Measurements from ENCODE around the gene FUT4. TPM values are rescaled to one million over a fixed set of nuclear protein-coding genes. Genes with fewer than 3 reads are reported as not detected.
"Not testable (repeated sequence)": the region's sequence is repeated elsewhere in the genome, so short reads cannot be mapped to it uniquely, and the experiment has no call there.

FUT4 gene
- 7.2 TPM for total RNA-seq

- peak; percentile 94 for DNase-seq (ENCODE audit: low spot score)
- peak; percentile 97 for ATAC-seq
- intact Hi-C loops (cut with DNase I), result no loop called here
These were observed at the start of gene FUT4 for GRCh38 chr11:94543695-94544645. Gene FUT4 (plus strand): TSS chr11:94543921. CDS start chr11:94544134, 213 bp downstream.

- intact Hi-C loops (cut with DNase I), result no loop called here
- no peak for DNase-seq (ENCODE audit: low spot score)
These were observed 49.5 kb upstream of the FUT4 start for GRCh38 chr11:94494126-94494680.

DNA sequence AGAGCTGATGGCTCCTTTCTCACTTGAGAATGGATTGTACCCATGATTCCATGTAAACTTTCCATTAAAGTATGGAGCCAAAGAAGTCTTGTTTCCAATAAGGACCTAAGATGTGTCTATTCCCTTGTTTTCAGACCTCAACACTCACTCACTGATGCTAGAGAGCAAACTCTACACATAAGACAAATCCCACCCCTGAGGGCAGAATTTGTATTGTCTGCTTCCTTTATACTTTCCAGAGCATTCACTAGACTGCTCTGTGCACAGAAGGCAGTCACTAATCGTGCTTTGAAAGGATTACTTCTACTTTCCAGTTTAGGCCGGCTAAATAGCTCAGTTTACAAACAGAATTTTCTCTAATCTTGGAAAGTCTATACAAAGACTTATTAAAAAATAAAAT, 43.5 kb upstream of the FUT4 start:
- DNase-seq (ENCODE audit: low spot score), result no peak
- no peak for ATAC-seq
- intact Hi-C loops (cut with DNase I), result no loop called here

More at GRCh38 chr11:94494126-94494680, 49.5 kb upstream of the FUT4 start:
- ATAC-seq, result peak; percentile 77

GRCh38 chr11:94501522-94501921, 42.2 kb upstream of the FUT4 start:
- DNase-seq (ENCODE audit: low spot score) (no peak), ATAC-seq (no peak)
- intact Hi-C loops (cut with DNase I), result no loop called here

DNA sequence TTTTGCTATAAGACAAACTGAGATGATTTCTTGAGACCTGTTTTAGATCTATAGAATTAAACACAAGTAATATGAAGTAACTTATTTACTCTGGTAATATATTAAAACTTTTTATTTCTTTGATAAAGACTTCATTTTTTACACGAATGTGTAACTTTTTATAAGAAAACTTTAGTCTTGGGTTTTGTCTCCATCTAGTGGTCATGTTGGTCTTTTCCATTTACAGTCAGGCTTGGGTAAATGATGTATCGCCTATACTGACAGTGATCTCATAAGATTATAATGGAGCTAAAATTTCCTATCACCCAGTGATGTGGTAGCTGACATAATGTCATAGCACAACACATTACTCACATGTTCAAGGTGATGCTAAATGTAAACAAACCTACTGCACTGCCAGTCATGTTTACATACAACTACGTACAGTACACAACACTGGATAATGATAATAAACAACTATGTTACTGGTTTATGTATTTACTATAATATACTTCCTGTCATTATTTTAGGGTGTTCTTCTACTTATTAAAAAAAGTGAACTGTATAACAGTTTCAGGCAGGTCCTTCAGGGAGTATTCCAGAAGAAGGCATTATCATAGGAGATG, 38.9 kb upstream of the FUT4 start:
- DNase-seq (ENCODE audit: low spot score), result no peak
- intact Hi-C loops (cut with DNase I), result no loop called here
- no peak for ATAC-seq

DNA sequence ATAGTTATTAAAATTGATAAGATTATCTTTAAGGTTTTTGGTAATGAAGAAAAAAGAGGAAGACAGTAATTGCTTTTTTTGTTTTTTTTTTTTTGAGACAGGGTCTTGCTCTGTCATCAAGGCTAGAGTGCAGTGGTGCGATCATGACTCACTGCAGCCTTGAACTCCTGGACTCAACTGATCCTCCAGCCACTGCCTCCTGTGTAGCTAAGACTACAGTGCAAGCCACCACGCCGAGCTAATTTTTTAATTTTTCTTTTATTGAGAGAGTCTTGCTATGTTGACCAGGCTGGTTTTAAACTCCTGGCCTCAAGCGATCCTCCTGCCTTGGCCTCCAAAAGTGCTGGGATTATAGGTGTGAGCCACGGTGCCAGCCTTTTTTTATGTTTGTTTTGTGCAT, 37.2 kb upstream of the FUT4 start:
- ATAC-seq; intact Hi-C loops (cut with DNase I); DNase-seq (ENCODE audit: low spot score): not testable (repeated sequence)

- ATAC-seq (no peak), DNase-seq (ENCODE audit: low spot score) (no peak)
- intact Hi-C loops (cut with DNase I), result no loop called here
These were observed 36.2 kb upstream of the FUT4 start for GRCh38 chr11:94507485-94507884.

- ATAC-seq (peak; percentile 88), DNase-seq (ENCODE audit: low spot score) (peak; percentile 77)
- intact Hi-C loops (cut with DNase I), result no loop called here
These were observed 31.6 kb upstream of the FUT4 start, which contains the start of gene C11orf97 for GRCh38 chr11:94511932-94512781. Gene C11orf97 (plus strand): TSS chr11:94512461. CDS start chr11:94512529, 68 bp downstream.

DNA sequence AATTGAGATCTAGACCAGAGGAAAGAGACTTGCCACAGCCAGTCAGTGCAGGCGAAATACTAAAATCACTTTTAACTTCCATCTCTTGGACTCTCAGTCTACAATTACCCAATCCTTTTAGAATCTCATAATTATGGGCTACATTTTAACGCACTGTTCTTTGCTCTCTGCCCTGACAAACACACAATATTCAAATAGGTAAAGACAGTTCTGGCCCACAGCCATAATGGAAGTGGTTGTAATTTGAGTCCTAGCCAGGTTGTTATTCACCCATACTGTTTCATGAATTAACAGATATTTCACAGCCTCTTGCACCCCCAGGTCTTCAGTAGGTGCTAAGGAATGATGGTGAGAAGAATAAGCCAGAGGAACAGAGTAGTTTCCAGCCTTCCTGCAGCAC, 30.6 kb upstream of the FUT4 start:
- intact Hi-C loops (cut with DNase I), result no loop called here
- ATAC-seq, result no peak
- no peak for DNase-seq (ENCODE audit: low spot score)

- no peak for ATAC-seq
- no peak for DNase-seq (ENCODE audit: low spot score)
- intact Hi-C loops (cut with DNase I), result no loop called here
These were observed 28.3 kb upstream of the FUT4 start for GRCh38 chr11:94515398-94515797.

DNA sequence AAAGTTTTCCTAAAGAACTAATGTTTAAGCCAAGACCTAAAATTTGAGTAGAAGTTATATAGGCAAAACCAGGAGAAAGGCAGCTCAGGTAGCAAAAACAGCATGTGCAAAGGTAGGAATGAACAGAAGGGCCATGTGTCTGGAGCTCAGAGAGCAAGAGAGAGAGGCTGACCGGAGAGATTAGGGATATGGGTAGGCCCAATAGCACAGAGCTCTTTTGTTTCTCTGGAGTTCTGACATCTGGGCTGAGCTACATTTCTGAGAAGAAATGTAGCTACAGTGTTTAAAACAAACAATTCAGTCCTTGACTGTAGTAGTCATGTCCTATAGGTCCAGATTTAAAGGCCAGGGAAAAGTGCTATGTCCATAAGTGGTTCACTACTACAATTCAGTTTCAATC, 27.0 kb upstream of the FUT4 start:
- DNase-seq (ENCODE audit: low spot score) (no peak), ATAC-seq (no peak)
- intact Hi-C loops (cut with DNase I), result no loop called here

- DNase-seq (ENCODE audit: low spot score), result no peak
- no peak for ATAC-seq
- intact Hi-C loops (cut with DNase I), result no loop called here
These were observed 25.4 kb upstream of the FUT4 start for GRCh38 chr11:94518300-94518699.

DNA sequence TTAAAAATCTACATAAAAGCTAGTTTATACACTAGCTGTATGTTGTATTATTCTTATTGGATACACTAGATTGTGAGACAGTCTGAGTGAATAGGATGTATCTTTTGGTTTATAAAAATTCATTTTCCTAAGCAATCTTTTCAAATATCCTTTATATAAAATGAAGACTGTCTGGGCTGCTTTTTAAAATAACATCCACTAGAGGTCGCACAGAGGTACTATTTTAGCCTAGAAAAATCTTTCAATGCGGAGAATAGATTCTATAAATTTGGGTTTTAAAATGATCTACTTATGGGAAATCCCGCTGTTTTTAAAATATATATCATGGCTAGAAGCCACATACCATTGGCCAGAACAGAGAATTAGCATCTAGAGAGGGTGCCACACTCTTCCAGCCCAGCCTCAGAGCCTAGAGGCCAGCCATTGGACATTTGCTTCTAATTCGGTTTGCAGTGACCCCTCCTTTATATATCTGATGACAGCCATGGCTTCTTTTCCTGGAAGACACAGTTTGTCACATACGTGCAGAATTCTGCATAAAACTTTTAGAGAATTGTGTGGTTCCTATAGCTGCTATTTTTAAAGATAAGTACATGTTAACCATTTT, 24.1 kb upstream of the FUT4 start:
- peak; percentile 41 for ATAC-seq
- intact Hi-C loops (cut with DNase I), result no loop called here
- DNase-seq (ENCODE audit: low spot score), result no peak

GRCh38 chr11:94521684-94522083, 22.0 kb upstream of the FUT4 start:
- no peak for DNase-seq (ENCODE audit: low spot score)
- intact Hi-C loops (cut with DNase I), result loop anchor here (2.0 kb wide), 1 partner anchor 77 kb away; no protein-coding TSS in a partner anchor
- ATAC-seq, result no peak

DNA sequence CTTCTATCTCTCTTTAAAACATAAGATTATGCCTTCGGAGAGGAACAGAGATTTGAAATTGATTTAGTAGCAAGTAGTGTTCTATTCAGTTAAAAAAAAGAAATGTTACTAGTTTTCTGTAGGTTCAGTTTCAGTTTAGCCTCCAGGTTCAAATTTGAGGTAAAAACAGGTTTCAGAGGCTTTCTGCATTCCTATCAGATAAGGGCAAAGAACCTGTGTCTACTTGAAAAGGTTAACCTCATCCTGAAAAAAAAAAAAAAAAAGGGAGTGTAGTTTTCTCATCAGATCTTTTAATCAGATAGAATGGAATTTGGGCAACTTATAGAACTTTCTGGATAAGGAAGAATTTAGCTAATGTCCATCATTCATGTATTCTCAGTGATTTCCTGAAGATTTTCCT, 19.4 kb upstream of the FUT4 start:
- ATAC-seq (no peak), DNase-seq (ENCODE audit: low spot score) (no peak)
- intact Hi-C loops (cut with DNase I), result no loop called here

DNA sequence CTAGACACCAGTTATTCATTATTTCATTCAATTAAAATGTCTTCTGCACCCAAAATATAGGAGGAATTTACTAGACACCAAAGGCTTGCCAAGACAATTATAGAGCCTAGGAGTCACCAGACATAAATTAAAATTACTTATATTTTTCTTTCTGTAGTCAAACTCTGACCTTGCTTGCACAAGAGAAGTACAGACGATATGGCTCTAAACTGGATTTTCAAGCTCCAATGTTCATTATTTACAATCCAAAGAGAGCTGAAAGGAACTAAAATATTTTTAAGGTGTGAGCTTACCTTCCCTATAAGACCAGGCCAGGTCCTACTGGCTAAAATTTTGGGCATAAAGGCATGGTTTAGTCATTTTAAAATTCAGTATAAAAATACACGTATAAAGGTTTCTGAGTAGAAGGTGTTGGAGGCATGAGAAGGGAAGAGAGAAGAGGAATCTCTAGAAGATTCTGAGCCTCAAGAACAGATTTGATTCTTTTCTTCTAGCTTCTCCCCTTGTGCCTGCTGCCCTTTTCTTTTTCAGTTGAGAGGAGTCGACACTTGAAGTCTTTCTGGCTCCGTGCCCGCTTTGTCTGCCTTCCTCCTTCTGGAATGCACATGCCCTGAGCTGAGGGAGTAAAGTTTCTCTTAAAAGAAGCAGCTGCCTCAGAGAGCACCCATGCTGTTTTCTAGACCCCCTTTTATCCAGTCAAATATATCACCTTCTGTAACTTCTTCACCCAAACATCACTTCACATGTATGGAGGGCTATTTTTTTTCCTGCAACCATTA, 18.0 kb upstream of the FUT4 start:
- no peak for ATAC-seq
- DNase-seq (ENCODE audit: low spot score), result peak; percentile 86
- intact Hi-C loops (cut with DNase I), result no loop called here

DNA sequence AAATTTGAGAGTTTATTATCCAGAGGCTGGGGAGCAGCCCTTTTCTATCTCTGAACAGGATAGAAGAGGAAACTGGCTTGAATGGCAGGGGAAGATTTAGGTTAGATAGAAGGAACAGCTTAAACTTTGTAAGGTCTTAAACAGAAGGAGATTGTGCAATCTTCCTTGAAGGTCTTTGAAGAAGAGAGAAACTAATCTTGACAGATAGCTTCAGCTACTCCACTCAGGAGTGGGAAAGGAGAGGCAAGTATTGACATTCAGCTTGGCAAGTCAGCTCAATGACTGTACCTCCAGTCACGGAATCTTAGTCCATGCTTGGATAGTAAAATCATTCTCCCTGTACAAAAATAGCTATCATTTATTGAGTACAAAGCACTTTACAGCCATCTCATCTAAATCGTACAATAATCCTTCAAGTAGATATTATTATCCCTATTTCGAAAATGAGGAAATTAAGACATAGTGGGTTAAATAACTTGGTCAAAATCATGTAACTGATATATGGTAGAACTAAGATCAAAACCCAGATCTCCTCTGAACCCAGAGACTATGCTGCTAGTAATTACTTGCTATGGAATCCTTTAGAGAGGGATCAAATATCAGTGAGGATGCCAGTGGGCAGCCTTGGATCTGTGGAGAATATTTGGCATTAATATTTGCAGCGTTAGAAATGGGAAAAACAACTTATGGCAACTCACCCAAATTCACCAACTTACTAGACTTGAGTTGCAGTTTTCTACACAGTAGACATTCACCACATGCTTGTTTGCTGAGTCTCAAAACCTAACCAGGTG, 16.9 kb upstream of the FUT4 start:
- DNase-seq (ENCODE audit: low spot score) (no peak), ATAC-seq (no peak)
- intact Hi-C loops (cut with DNase I), result no loop called here

Measured in sciatic nerve (tissue), 2 donors.